ENCODE results near the gene ANGPTL2.

- no peak for TF ChIP-seq POLR2A (IDR thresholded peaks at IDR 0.05)
- TF ChIP-seq, protein P1, sequence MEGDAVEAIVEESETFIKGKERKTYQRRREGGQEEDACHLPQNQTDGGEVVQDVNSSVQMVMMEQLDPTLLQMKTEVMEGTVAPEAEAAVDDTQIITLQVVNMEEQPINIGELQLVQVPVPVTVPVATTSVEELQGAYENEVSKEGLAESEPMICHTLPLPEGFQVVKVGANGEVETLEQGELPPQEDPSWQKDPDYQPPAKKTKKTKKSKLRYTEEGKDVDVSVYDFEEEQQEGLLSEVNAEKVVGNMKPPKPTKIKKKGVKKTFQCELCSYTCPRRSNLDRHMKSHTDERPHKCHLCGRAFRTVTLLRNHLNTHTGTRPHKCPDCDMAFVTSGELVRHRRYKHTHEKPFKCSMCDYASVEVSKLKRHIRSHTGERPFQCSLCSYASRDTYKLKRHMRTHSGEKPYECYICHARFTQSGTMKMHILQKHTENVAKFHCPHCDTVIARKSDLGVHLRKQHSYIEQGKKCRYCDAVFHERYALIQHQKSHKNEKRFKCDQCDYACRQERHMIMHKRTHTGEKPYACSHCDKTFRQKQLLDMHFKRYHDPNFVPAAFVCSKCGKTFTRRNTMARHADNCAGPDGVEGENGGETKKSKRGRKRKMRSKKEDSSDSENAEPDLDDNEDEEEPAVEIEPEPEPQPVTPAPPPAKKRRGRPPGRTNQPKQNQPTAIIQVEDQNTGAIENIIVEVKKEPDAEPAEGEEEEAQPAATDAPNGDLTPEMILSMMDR (IDR thresholded peaks at IDR 0.05), result no peak
These were observed 16.0 kb downstream of the ANGPTL2 start for GRCh38 chr9:127106466-127106855.
